Chondrocyte (in vitro differentiated cells): Measurements from ENCODE around the gene GPR108. TPM values are rescaled to one million over a fixed set of nuclear protein-coding genes. Genes with fewer than 3 reads are reported as not detected.

Source experiments
- DNase-seq: peaks from one replicate; pipeline ENCODE4 v3.0.0; 2021; ENCODE audit warnings: mixed read lengths, low spot score
- H3K27ac Mint-ChIP-seq: one replicate; pipeline ENCODE4 v1.8.0; 2021; ENCODE audit warnings: mild to moderate bottlenecking, moderate library complexity, mixed read lengths; ENCODE audit not compliant: unreplicated experiment
- H3K27me3 Mint-ChIP-seq: 2 replicates; pipeline ENCODE4 v1.8.0; 2021; ENCODE audit warnings: low read depth, mixed read lengths
- H3K36me3 Mint-ChIP-seq: 2 replicates; pipeline ENCODE4 v1.8.0; 2021; ENCODE audit warnings: low read depth, mixed read lengths
- H3K4me1 Mint-ChIP-seq: 2 replicates; pipeline ENCODE4 v1.8.0; 2021; ENCODE audit warnings: low read depth, mild to moderate bottlenecking, mixed read lengths
- H3K4me3 Mint-ChIP-seq: one replicate; pipeline ENCODE4 v1.8.0; 2021; ENCODE audit warnings: mild to moderate bottlenecking, moderate library complexity, mixed read lengths; ENCODE audit not compliant: unreplicated experiment
- H3K9me3 Mint-ChIP-seq: 2 replicates; pipeline ENCODE4 v1.8.0; 2021; ENCODE audit warnings: low read depth, mixed read lengths
- total RNA-seq: library from RNA; stranded (reverse); gene quantifications from 3 replicates; pipeline ENCODE4 v1.2.1, GENCODE V29; 2021
- TF ChIP-seq, protein P1 (sequence below): fragments of 200-600 bp; sonication (generic); IDR thresholded peaks from 2 replicates; pipeline ENCODE4 v1.5.0; 2021; ENCODE audit warnings: antibody characterized with exemption, mild to moderate bottlenecking, moderate library complexity

The GPR108 gene
- total RNA-seq, 1 donor from 2014 or later: 39.8 TPM

DNA sequence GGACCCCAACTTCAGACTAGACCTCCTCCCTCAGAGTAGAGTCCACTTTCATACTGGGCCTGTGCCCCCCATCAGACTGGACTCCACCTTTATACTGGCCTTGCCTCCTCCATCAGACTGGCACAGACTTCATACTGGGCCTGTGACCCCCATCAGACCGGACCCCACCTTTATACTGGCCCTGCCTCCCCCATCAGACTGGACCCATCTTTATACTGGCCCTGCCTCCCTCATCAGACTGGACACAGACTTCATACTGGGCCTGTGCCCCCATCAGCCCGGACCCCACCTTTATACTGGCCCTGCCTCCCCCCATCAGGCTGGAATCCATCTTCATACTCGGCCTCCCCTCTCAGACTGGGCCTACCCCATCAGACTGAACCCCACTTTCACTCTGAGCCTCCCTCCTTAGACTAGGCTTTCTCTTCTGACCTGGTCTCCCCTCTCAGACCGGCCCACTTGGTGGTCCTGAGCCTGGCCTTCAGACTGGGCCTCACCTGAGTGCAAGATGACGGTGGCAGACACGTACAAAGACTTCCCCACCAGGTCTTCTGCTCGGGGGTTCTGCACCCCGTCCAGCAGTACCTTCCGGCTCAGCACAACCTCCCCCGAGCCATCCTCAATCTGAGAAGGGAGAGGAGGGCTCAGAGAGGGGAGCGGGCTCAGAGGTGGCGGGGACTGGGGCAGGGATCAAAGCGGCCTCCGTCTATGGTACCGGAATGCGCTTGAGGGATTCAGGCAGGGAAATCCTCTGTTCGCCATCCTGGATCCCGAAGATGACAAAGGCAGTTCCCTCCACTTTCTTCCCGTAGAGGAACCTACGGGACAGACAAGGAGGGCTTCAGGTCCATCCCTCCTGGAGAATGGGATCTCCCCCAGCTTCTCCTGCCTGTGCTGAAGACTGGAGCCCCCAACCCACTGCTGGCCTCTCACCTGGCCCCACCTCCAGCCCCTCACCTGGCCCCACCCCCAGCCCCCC lies 24.4 kb downstream of the GPR108 start:
- Mint-ChIP-seq H3K4me3 (no peak overlapping the region), H3K36me3 (no peaks in the 10 kb centered on the region), H3K4me1 (no peaks in the 10 kb centered on the region), H3K27me3 (peaks cover 38% of the 10 kb centered on the region), H3K9me3 (no peaks in the 10 kb centered on the region), H3K27ac (no peak overlapping the region)
- TF ChIP-seq, protein P1, sequence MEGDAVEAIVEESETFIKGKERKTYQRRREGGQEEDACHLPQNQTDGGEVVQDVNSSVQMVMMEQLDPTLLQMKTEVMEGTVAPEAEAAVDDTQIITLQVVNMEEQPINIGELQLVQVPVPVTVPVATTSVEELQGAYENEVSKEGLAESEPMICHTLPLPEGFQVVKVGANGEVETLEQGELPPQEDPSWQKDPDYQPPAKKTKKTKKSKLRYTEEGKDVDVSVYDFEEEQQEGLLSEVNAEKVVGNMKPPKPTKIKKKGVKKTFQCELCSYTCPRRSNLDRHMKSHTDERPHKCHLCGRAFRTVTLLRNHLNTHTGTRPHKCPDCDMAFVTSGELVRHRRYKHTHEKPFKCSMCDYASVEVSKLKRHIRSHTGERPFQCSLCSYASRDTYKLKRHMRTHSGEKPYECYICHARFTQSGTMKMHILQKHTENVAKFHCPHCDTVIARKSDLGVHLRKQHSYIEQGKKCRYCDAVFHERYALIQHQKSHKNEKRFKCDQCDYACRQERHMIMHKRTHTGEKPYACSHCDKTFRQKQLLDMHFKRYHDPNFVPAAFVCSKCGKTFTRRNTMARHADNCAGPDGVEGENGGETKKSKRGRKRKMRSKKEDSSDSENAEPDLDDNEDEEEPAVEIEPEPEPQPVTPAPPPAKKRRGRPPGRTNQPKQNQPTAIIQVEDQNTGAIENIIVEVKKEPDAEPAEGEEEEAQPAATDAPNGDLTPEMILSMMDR: no peak
- DNase-seq: no peak

DNA sequence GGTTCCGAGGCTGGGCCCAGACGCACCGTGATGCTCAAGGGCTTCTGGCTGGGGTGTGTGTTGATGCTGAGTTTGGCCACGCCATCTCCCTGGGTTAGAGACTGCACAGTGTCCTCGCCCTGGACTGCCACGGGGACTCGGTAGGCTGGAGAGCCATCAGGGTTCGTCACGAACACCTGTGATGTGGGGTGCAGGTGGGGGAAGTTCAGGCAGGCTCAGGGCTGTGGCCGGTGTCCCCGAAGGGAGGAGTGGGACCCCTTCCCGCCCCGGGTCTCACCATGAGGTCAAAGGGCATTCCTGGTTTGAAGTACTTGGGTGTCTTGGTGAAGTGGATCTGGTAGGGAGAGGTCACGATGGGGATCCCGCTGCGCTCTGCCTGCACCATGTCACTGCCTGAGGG lies 25.1 kb downstream of the GPR108 start:
- H3K27me3 Mint-ChIP-seq: peaks cover 41% of the 10 kb centered on the region

DNA sequence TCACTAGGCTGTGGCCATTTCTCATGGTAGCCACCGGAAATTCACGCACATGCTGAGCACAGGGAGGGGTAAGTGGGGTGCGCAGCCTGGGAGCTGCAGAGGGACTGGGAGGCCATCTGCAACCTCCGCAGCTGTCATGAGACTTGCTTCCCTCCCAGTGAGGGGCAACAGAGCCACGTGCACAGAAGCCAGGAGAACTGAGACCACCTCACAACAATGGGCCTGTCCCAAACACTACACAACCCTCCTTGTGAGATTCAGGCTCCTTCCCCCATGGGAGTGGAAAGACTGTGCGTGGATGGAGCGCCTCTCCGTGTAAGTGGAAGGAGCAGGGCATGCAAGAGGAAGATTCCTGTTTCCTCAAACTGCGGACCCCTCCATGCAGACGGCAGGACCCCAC lies 25.8 kb downstream of the GPR108 start:
- no peaks in the 10 kb centered on the region for H3K4me1 Mint-ChIP-seq
- no peak for DNase-seq
- TF ChIP-seq, protein P1: no peak
- peaks cover 38% of the 10 kb centered on the region for H3K27me3 Mint-ChIP-seq
- H3K9me3 Mint-ChIP-seq: no peaks in the 10 kb centered on the region
- H3K36me3 Mint-ChIP-seq: no peaks in the 10 kb centered on the region
- no peak overlapping the region for H3K4me3 Mint-ChIP-seq
- H3K27ac Mint-ChIP-seq: no peak overlapping the region

More for the DNA sequence above, 25.1 kb downstream of the GPR108 start:
- Mint-ChIP-seq H3K4me3 (no peak overlapping the region), H3K4me1 (no peaks in the 10 kb centered on the region), H3K27ac (no peak overlapping the region), H3K36me3 (no peaks in the 10 kb centered on the region), H3K9me3 (no peaks in the 10 kb centered on the region)
- TF ChIP-seq, protein P1: no peak
- DNase-seq: no peak

DNA sequence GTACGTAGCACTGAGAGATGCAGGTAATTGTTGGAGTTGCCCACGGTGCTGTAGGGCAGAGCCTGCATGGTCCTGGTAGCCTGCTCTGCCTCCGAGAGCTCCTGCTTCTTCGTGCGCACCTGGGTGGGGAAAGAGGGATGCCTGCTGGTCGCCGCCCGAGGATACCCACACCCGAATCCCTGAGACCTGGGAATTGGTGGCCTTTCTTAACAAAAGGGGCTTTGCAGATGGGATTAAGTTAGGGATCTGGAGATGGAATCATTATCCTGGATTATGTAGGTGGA lies 26.4 kb downstream of the GPR108 start:
- no peaks in the 10 kb centered on the region for H3K4me1 Mint-ChIP-seq
- DNase-seq: no peak
- TF ChIP-seq, protein P1: no peak
- H3K27ac Mint-ChIP-seq: no peak overlapping the region
- no peak overlapping the region for H3K4me3 Mint-ChIP-seq
- H3K27me3 Mint-ChIP-seq: peaks cover 35% of the 10 kb centered on the region
- H3K36me3 Mint-ChIP-seq: no peaks in the 10 kb centered on the region
- H3K9me3 Mint-ChIP-seq: no peaks in the 10 kb centered on the region

DNA sequence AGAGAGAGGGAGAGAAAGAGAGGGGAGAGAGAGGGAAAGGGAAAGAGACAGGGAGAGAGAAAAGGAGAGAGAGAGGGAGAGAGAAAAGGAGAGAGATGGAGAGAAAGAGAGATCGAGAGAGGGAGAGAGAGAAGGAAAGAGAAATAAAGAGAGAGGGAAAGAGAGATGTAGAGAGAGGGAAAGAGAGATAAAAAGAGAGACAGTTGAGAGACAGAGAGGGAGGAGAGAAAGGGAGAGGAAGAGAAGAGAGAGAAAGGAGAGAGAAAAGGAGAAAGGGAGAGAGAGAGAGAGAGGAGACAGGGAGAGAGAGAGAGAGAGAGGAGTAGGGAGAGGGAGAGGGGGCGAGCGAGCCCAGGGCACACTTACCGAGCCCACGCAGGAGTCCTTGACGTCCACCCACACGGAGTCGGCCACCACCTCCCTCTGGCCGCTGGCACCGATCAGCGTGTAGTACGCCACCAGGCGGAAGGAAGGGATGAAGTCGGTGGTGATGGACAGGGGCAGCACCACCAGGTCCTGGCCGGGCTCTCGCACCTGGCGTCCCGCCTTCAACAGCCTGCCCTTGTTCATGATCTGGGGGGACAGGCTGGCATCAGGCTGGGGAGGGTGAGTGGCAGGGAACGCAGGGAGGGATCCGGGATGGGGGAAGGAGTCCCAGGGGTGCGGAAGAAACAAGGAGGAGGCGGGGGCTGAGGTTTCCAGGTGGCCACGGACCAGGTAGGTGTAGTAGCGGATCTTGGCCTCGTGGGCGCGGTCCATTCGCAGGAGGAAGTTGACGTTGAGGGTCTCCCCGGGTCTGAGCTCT lies 26.9 kb downstream of the GPR108 start:
- TF ChIP-seq, protein P1: peak; percentile 42
- H3K27ac Mint-ChIP-seq: no peak overlapping the region
- no peaks in the 10 kb centered on the region for H3K36me3 Mint-ChIP-seq
- H3K4me3 Mint-ChIP-seq: no peak overlapping the region
- DNase-seq: no peak
- H3K4me1 Mint-ChIP-seq: no peaks in the 10 kb centered on the region
- no peaks in the 10 kb centered on the region for H3K9me3 Mint-ChIP-seq
- H3K27me3 Mint-ChIP-seq: peaks cover 35% of the 10 kb centered on the region
